GM12878 (cell line): ENCODE data around the gene STK10. TPM values are rescaled to one million over a fixed set of nuclear protein-coding genes. Genes with fewer than 3 reads are reported as not detected.

ENCODE experiments used
- CEBPB ChIP-seq, 2 experiments: fragments of 150-350 bp in 1 of 2; IDR thresholded peaks; 2 replicates each; pipeline ENCODE4 v1.6.1; 2012 to 2014; ENCODE audit warnings: low read depth in 2 of 2, low read length in 2 of 2, borderline replicate concordance in 1 of 2, inconsistent platforms in 1 of 2
- CHD4 ChIP-seq: fragments of 200-600 bp; sonication (generic); IDR thresholded peaks from 2 replicates; pipeline ENCODE4 v1.6.1; 2016; ENCODE audit warnings: mild to moderate bottlenecking
- CREM ChIP-seq: IDR thresholded peaks from 2 replicates; pipeline ENCODE4 v1.6.1; 2014; ENCODE audit warnings: antibody characterized with exemption, low read depth
- EGR1 ChIP-seq, 2 experiments: IDR thresholded peaks; 1 replicate in 1 of 2; 2 replicates in 1 of 2; pipeline ENCODE4 v1.6.1; 2011 to 2012; ENCODE audit warnings: low read depth in 2 of 2, low read length in 2 of 2, borderline replicate concordance in 1 of 2, mild to moderate bottlenecking in 1 of 2, moderate library complexity in 1 of 2
- ELK1 ChIP-seq: IDR thresholded peaks from 2 replicates; pipeline ENCODE4 v1.6.1; 2012; ENCODE audit warnings: low read depth, low read length, improper control_type of control experiment
- ETV6 ChIP-seq, 2 experiments: fragments of 450-650 bp in 1 of 2; IDR thresholded peaks in 1 of 2; conservative IDR thresholded peaks in 1 of 2; 2 replicates each; pipeline ENCODE4 v1.6.1; 2014; ENCODE audit warnings: antibody characterized with exemption in 1 of 2, borderline replicate concordance in 1 of 2, low read depth in 1 of 2, mild to moderate bottlenecking in 1 of 2, moderate library complexity in 1 of 2
- MEF2A ChIP-seq: IDR thresholded peaks from 2 replicates; pipeline ENCODE4 v1.6.1; 2011; ENCODE audit warnings: low read depth, mild to moderate bottlenecking, low read length, moderate library complexity; ENCODE audit not compliant: insufficient read depth
- NKRF ChIP-seq: fragments of 450-650 bp; conservative IDR thresholded peaks from 2 replicates; pipeline ENCODE4 v1.6.1; 2017; ENCODE audit warnings: mild to moderate bottlenecking, moderate library complexity
- NR2C2 ChIP-seq: IDR thresholded peaks from 2 replicates; pipeline ENCODE4 v1.6.1; 2011; ENCODE audit warnings: borderline replicate concordance, low read depth; ENCODE audit not compliant: control insufficient read depth, insufficient read length
- NR2F1 ChIP-seq: fragments of 450-650 bp; conservative IDR thresholded peaks from 2 replicates; pipeline ENCODE4 v1.6.1; 2017; ENCODE audit warnings: mild to moderate bottlenecking
- NRF1 ChIP-seq: conservative IDR thresholded peaks from 2 replicates; pipeline ENCODE4 v1.6.1; 2011; ENCODE audit warnings: mild to moderate bottlenecking, low read depth, low read length, improper control_type of control experiment
- POLR2A ChIP-seq: IDR thresholded peaks from 2 replicates; pipeline ENCODE4 v1.6.1; 2011; ENCODE audit warnings: low read depth, mild to moderate bottlenecking, low read length
- RELA ChIP-seq: fragments of 450-650 bp; IDR thresholded peaks from 2 replicates; pipeline ENCODE4 v1.8.0; 2014; ENCODE audit warnings: borderline replicate concordance; ENCODE audit not compliant: partially characterized antibody
- RFX5 ChIP-seq: IDR thresholded peaks from 2 replicates; pipeline ENCODE4 v1.6.1; 2011; ENCODE audit warnings: low read depth, low read length, improper control_type of control experiment
- SIN3A ChIP-seq: IDR thresholded peaks from 2 replicates; pipeline ENCODE4 v1.6.1; 2012; ENCODE audit warnings: low read depth, low read length, improper control_type of control experiment
- SMAD1 ChIP-seq: fragments of 450-650 bp; IDR thresholded peaks from 2 replicates; pipeline ENCODE4 v1.6.1; 2018; ENCODE audit warnings: mild to moderate bottlenecking, low read depth; ENCODE audit not compliant: partially characterized antibody
- STAT3 ChIP-seq: IDR thresholded peaks from 2 replicates; pipeline ENCODE4 v1.6.1; 2011; ENCODE audit warnings: low read depth, low read length, improper control_type of control experiment
- SUPT20H ChIP-seq: IDR thresholded peaks from 2 replicates; pipeline ENCODE4 v1.6.1; 2011; ENCODE audit warnings: low read depth, mild to moderate bottlenecking, low read length, moderate library complexity, borderline replicate concordance; ENCODE audit not compliant: control insufficient read depth
- TCF3 ChIP-seq: IDR thresholded peaks from 2 replicates; pipeline ENCODE4 v1.6.1; 2012; ENCODE audit warnings: low read depth, mild to moderate bottlenecking, low read length, borderline replicate concordance; ENCODE audit not compliant: insufficient read depth
- ZBTB11 ChIP-seq: fragments of 450-650 bp; formaldehyde crosslinking; IDR thresholded peaks from 2 replicates; pipeline ENCODE4 v1.5.0; 2022; ENCODE audit warnings: mild to moderate bottlenecking, missing genetic modification characterization
- polyA plus RNA-seq, 11 experiments: library from polyadenylated mRNA; depleted of rRNA in 4 of 11; unstranded in 6 of 11; stranded (reverse) in 5 of 11; fragments of >200 nt; fragmentation: Nextera tagmentation in 4 of 11; fragmentation: Illumina TruSeq in 1 of 11; extraction: Ambion mirVana in 4 of 11; extraction: Trizol in 1 of 11; gene quantifications; 1 replicate in 1 of 11; 2 replicates in 10 of 11; pipeline versions ENCODE4 v1.2.1 to v1.2.3, GENCODE V29; 2011 to 2016; ENCODE audit warnings: inconsistent platforms in 2 of 11, missing spikeins in 2 of 11, low read depth in 1 of 11
- total RNA-seq, 4 experiments: library from RNA; depleted of rRNA in 3 of 4; stranded (reverse); fragments of >200 nt in 3 of 4; fragmentation: Illumina TruSeq in 1 of 4; extraction: Trizol in 1 of 4; gene quantifications; 2 replicates each; pipeline versions ENCODE4 v1.2.1 to v1.2.3, GENCODE V29; 2013 to 2021

STK10 gene
- total and polyA plus RNA-seq, 10 of the 15 experiments (the other 5 are each of a cell fraction or from before 2014, with no cell fraction given): 14.2 to 96.4 (median 50.6) TPM

DNA sequence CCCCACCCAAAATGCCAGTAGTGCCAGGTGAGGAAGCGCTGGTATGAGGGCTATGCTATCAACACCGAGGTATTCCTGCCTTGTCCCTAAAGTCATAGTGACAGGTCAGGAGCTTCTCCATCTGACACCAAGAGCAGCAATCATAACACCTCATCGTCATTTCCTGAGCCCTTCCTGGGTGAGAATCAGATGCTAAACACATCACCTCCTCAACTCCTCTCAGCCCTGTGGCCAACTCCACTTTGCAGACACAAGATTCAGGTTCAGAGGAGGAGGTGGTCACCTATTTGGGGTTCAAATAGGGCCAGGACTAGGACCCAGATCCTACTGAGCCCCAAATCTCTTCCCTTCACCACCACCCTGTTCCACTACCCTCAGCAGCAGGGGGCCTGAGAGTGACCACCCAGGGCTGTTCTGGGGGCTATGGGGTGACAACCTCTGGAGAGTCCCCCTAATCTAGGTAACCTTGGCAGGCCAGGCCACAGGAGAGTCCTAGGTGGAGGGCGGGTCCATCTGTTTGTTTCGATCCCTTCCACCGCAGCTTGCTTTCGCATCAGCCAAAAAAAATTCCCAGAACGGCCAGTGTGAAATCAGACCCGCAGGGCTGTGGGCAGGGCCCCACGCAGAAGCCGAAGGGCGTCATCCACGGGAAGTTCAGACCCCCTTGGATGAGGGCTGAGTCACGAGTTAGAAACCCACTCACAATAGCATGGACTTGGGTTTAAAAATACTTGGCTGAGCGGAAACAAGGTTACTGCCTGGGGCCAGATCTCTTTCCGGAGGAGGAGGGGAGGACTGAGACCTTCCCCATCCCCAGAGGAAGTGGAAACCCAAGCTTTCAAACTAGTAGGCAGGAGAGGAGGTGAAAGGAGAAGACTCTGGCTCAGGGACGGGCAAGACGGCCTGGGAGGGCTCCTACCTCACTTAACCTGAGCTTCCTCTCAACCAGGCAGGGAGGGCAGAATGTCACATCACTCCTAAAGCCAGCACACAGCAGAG lies 8.7 kb downstream of the STK10 start (continued):
- TF ChIP-seq ETV6 (conservative IDR thresholded peaks at IDR 0.05 in 1 of 2, IDR thresholded peaks at IDR 0.05 in 1 of 2; ENCODE audit: borderline replicate concordance in 1 of 2, low read depth in 1 of 2) (peak in 1 of 2 experiments; percentile 96; a peak in 2 of 4 replicates), ZBTB11 (no peak), RFX5 (no peak), SIN3A (no peak; the same call in 1 of the 2 replicates), EGR1 (IDR thresholded peaks at IDR 0.05; ENCODE audit: borderline replicate concordance in 1 of 2, low read depth in 2 of 2, low read length in 2 of 2) (no peak; a peak in 1 of 3 replicates), NKRF (no peak), SMAD1 (no peak), STAT3 (no peak), CEBPB (IDR thresholded peaks at IDR 0.05; ENCODE audit: borderline replicate concordance in 1 of 2, low read depth in 2 of 2, low read length in 2 of 2) (no peak), NRF1 (no peak), ELK1 (no peak), POLR2A (peak; percentile 70), MEF2A (peak; percentile 75), TCF3 (0 out of 2 replicates have a peak, but pooled peaks have one; percentile 18), CHD4 (no peak), NR2C2 (no peak), RELA (no peak), NR2F1 (peak; percentile 88), SUPT20H (no peak), CREM (peak; percentile 41; the same call in 1 of the 2 replicates)
